ENCODE data around the gene LCE3D. TPM values are rescaled to one million over a fixed set of nuclear protein-coding genes. Genes with fewer than 3 reads are reported as not detected.

Gene LCE3D
- total RNA-seq, 1 experiment from 2014 or later, result not detected

- DNase-seq (ENCODE audit: low read depth, low spot score), result no peak
- intact Hi-C loops (cut with micrococcal nuclease; ENCODE audit: unreplicated experiment) (no loop called here), in situ Hi-C loops (cut with HindIII; ENCODE audit: low pct_unique_long_range_greater_than_20kb, low sequenced_read_pairs) (no loop called here)
- no peaks in the 10 kb centered on the region for H3K4me1 ChIP-seq (ENCODE audit: control insufficient read depth, insufficient read depth, low read length)
- H3K27me3 ChIP-seq (ENCODE audit: control insufficient read depth, insufficient read depth, low read length), result no peaks in the 10 kb centered on the region; the same call in 1 of the 2 replicates
- no TSS peak for BruUV-seq (replicated peaks)
- no peak for ATAC-seq
- H3K9me3 ChIP-seq (ENCODE audit: control insufficient read depth, insufficient read depth, low read depth, low read length), result no peaks in the 10 kb centered on the region
- H3K4me3 ChIP-seq (ENCODE audit: low read depth in 2 of 2, low read length in 2 of 2), result no peak within 1 kb of the TSS
- ChIA-PET CTCF (no interaction called here), POLR2A (no interaction called here)
- no peaks in the 10 kb centered on the region for H3K36me3 ChIP-seq (ENCODE audit: control insufficient read depth, insufficient read depth, low read length)
- TF ChIP-seq SIN3A (IDR thresholded peaks at IDR 0.05; ENCODE audit: borderline replicate concordance, insufficient read depth, low read depth, low read length) (no peak), CTCF (IDR thresholded peaks at IDR 0.05) (no peak), TCF7L2 (IDR thresholded peaks at IDR 0.05; ENCODE audit: low read depth, low read length) (no peak), REST (IDR thresholded peaks at IDR 0.05; ENCODE audit: insufficient read depth in 1 of 2, low read depth in 2 of 2, low read length in 1 of 2) (no peak), POLR2AphosphoS5 (IDR thresholded peaks at IDR 0.05; ENCODE audit: low read depth, low read length) (no peak)
- H3K27ac ChIP-seq (ENCODE audit: low read length), result no peak within 1 kb of the TSS
These were observed 13.6 kb downstream of the LCE3D start, which contains the start of gene LCE3E for GRCh38 chr1:152566681-152567080. Gene LCE3E (minus strand): TSS chr1:152566780. CDS start chr1:152566208, 572 bp downstream.

- CTCF ChIA-PET, result no interaction called here
- H3K4me3 ChIP-seq (ENCODE audit: low read depth in 2 of 2, low read length in 2 of 2), result no peak overlapping the region
- H3K4me1 ChIP-seq (ENCODE audit: control insufficient read depth, insufficient read depth, low read length), result no peaks in the 10 kb centered on the region
- no peaks in the 10 kb centered on the region; the same call in 1 of the 2 replicates for H3K27me3 ChIP-seq (ENCODE audit: control insufficient read depth, insufficient read depth, low read length)
- no peaks in the 10 kb centered on the region for H3K36me3 ChIP-seq (ENCODE audit: control insufficient read depth, insufficient read depth, low read length)
- ATAC-seq (no peak), DNase-seq (ENCODE audit: low read depth, low spot score) (no peak)
- no TSS peak for BruUV-seq (replicated peaks)
- in situ Hi-C loops (cut with HindIII; ENCODE audit: low pct_unique_long_range_greater_than_20kb, low sequenced_read_pairs) (no loop called here), intact Hi-C loops (cut with micrococcal nuclease; ENCODE audit: unreplicated experiment) (no loop called here)
- POLR2A ChIA-PET, result no interaction called here
- no peak overlapping the region for H3K27ac ChIP-seq (ENCODE audit: low read length)
- TF ChIP-seq SIN3A (IDR thresholded peaks at IDR 0.05; ENCODE audit: borderline replicate concordance, insufficient read depth, low read depth, low read length) (no peak), CTCF (IDR thresholded peaks at IDR 0.05) (no peak), TCF7L2 (IDR thresholded peaks at IDR 0.05; ENCODE audit: low read depth, low read length) (no peak), REST (IDR thresholded peaks at IDR 0.05; ENCODE audit: insufficient read depth in 1 of 2, low read depth in 2 of 2, low read length in 1 of 2) (no peak), POLR2AphosphoS5 (IDR thresholded peaks at IDR 0.05; ENCODE audit: low read depth, low read length) (no peak)
- no peaks in the 10 kb centered on the region for H3K9me3 ChIP-seq (ENCODE audit: control insufficient read depth, insufficient read depth, low read depth, low read length)
These were observed 14.6 kb downstream of the LCE3D start for GRCh38 chr1:152565535-152566215.

All from Panc1 (cell line).